Mesendoderm (in vitro differentiated cells): ENCODE measurements around the gene NPAS3.

Experiments used
- DNase-seq: peaks from one replicate; pipeline ENCODE4 v3.0.0; 2013
- H2AK5ac ChIP-seq: 2 replicates; pipeline ENCODE4 v1.6.1; 2013; ENCODE audit warnings: low read length, inconsistent platforms
- H2BK120ac ChIP-seq: 2 replicates; pipeline ENCODE4 v1.6.1; 2013; ENCODE audit warnings: low read depth, mild to moderate bottlenecking, low read length, moderate library complexity, mixed read lengths
- H2BK15ac ChIP-seq: replicated peaks from 2 replicates; pipeline ENCODE4 v1.6.1; 2013; ENCODE audit warnings: low read depth, mild to moderate bottlenecking, moderate library complexity
- H2BK5ac ChIP-seq: 2 replicates; pipeline ENCODE4 v1.6.1; 2013; ENCODE audit warnings: low read length, inconsistent platforms
- H3K18ac ChIP-seq: 2 replicates; pipeline ENCODE4 v1.6.1; 2013; ENCODE audit warnings: mild to moderate bottlenecking, low read length, mixed read lengths
- H3K23ac ChIP-seq: one replicate; pipeline ENCODE4 v1.6.1; 2013; ENCODE audit warnings: low read length
- H3K27ac ChIP-seq: 2 replicates; pipeline ENCODE4 v1.5.1; 2013; ENCODE audit warnings: low read depth, mild to moderate bottlenecking, inconsistent platforms, low read length, moderate library complexity
- H3K27me3 ChIP-seq: 2 replicates; pipeline ENCODE4 v1.6.1; 2013; ENCODE audit warnings: low read length, control low read depth, mild to moderate bottlenecking, inconsistent platforms; ENCODE audit not compliant: insufficient read depth, poor library complexity
- H3K36me3 ChIP-seq: 2 replicates; pipeline ENCODE4 v1.6.1; 2013; ENCODE audit warnings: low read length, inconsistent platforms; ENCODE audit not compliant: control insufficient read depth, insufficient read depth
- H3K4ac ChIP-seq: one replicate; pipeline ENCODE4 v1.6.1; 2013; ENCODE audit warnings: low read depth, mild to moderate bottlenecking, low read length, moderate library complexity
- H3K4me1 ChIP-seq: 2 replicates; pipeline ENCODE4 v1.6.1; 2013; ENCODE audit warnings: low read depth, low read length, inconsistent platforms; ENCODE audit not compliant: control insufficient read depth
- H3K4me2 ChIP-seq: 2 replicates; pipeline ENCODE4 v1.6.1; 2013; ENCODE audit warnings: low read length
- H3K4me3 ChIP-seq: 2 replicates; pipeline ENCODE4 v1.5.1; 2013; ENCODE audit warnings: mild to moderate bottlenecking, low read length
- H3K56ac ChIP-seq: one replicate; pipeline ENCODE4 v1.6.1; 2013; ENCODE audit warnings: low read length
- H3K79me1 ChIP-seq: 2 replicates; pipeline ENCODE4 v1.6.1; 2013; ENCODE audit warnings: low read length, inconsistent platforms
- H3K79me2 ChIP-seq: 2 replicates; pipeline ENCODE4 v1.6.1; 2013; ENCODE audit warnings: mild to moderate bottlenecking, low read length; ENCODE audit not compliant: control insufficient read depth, insufficient read depth
- H3K9ac ChIP-seq: 2 replicates; pipeline ENCODE4 v1.6.1; 2013; ENCODE audit warnings: low read length, inconsistent platforms
- H4K5ac ChIP-seq: one replicate; pipeline ENCODE4 v1.6.1; 2013; ENCODE audit warnings: low read length
- H4K8ac ChIP-seq: one replicate; pipeline ENCODE4 v1.6.1; 2013; ENCODE audit warnings: low read depth, mild to moderate bottlenecking, control low read depth, low read length, moderate library complexity
- WGBS: extraction: QIAGEN DNeasy Blood & Tissue Kit; methylation state at CpG from one replicate; pipeline ENCODE4 v1.1.7; 2013; ENCODE audit warnings: low lambda C conversion rate, missing lambda C conversion rate; ENCODE audit not compliant: insufficient coverage; ENCODE audit errors: extremely low coverage; 5-methylcytosine and 5-hydroxymethylcytosine counted together

Gene NPAS3

GRCh38 chr14:33237115-33237740 lies 298.5 kb downstream of the NPAS3 start:
- no peak overlapping the region for H2BK5ac ChIP-seq
- WGBS = no CpG with 5 or more reads among the region's 4 CpGs
- no peaks in the 10 kb centered on the region for H3K79me2 ChIP-seq

GRCh38 chr14:33239465-33239864 lies 300.8 kb downstream of the NPAS3 start:
- Histone ChIP-seq H3K9ac (no peak overlapping the region), H3K27me3 (no peaks in the 10 kb centered on the region), H3K4me2 (no peak overlapping the region), H3K27ac (no peak overlapping the region), H2AK5ac (no peak overlapping the region), H4K8ac (no peak overlapping the region), H2BK15ac (no peak overlapping the region), H3K56ac (no peak overlapping the region), H3K4me3 (no peak overlapping the region), H2BK5ac (no peak overlapping the region), H3K23ac (no peak overlapping the region), H3K4ac (no peak overlapping the region), H3K36me3 (no peaks in the 10 kb centered on the region), H4K5ac (no peak overlapping the region), H3K79me2 (no peaks in the 10 kb centered on the region), H3K18ac (no peak overlapping the region), H3K4me1 (no peaks in the 10 kb centered on the region), H3K79me1 (no peaks in the 10 kb centered on the region), H2BK120ac (no peak overlapping the region)
- no CpG with 5 or more reads among the region's 1 CpG for WGBS
- no peak for DNase-seq

More at GRCh38 chr14:33237115-33237740, 298.5 kb downstream of the NPAS3 start:
- Histone ChIP-seq H3K4ac (no peak overlapping the region), H2BK120ac (no peak overlapping the region), H2BK15ac (no peak overlapping the region), H3K27ac (no peak overlapping the region), H3K36me3 (no peaks in the 10 kb centered on the region), H3K27me3 (no peaks in the 10 kb centered on the region), H3K79me1 (no peaks in the 10 kb centered on the region), H4K5ac (no peak overlapping the region), H3K23ac (no peak overlapping the region), H2AK5ac (no peak overlapping the region), H3K56ac (no peak overlapping the region), H3K9ac (no peak overlapping the region), H3K4me1 (no peaks in the 10 kb centered on the region), H3K18ac (no peak overlapping the region), H4K8ac (no peak overlapping the region), H3K4me3 (no peak overlapping the region), H3K4me2 (no peak overlapping the region)
- DNase-seq = peak; percentile 36

GRCh38 chr14:33240466-33240865 lies 301.8 kb downstream of the NPAS3 start:
- no peak overlapping the region for H3K4ac ChIP-seq
- no peak overlapping the region for H3K4me2 ChIP-seq
- no peak overlapping the region for H3K18ac ChIP-seq
- no peak overlapping the region for H2AK5ac ChIP-seq
- no peak overlapping the region for H4K5ac ChIP-seq
- H2BK120ac ChIP-seq = no peak overlapping the region
- no peak for DNase-seq
- no peaks in the 10 kb centered on the region for H3K79me2 ChIP-seq
- H3K56ac ChIP-seq = no peak overlapping the region
- H2BK5ac ChIP-seq = no peak overlapping the region
- H2BK15ac ChIP-seq = no peak overlapping the region
- no peaks in the 10 kb centered on the region for H3K4me1 ChIP-seq
- H3K4me3 ChIP-seq = no peak overlapping the region
- WGBS = no CpG with 5 or more reads among the region's 2 CpGs
- H3K9ac ChIP-seq = no peak overlapping the region
- H3K23ac ChIP-seq = no peak overlapping the region
- H4K8ac ChIP-seq = no peak overlapping the region
- H3K79me1 ChIP-seq = no peaks in the 10 kb centered on the region
- H3K36me3 ChIP-seq = no peaks in the 10 kb centered on the region
- H3K27me3 ChIP-seq = no peaks in the 10 kb centered on the region
- H3K27ac ChIP-seq = no peak overlapping the region

- H3K36me3 ChIP-seq = no peaks in the 10 kb centered on the region
- H3K18ac ChIP-seq = no peak overlapping the region
- no peak overlapping the region for H3K27ac ChIP-seq
- H3K79me2 ChIP-seq = no peaks in the 10 kb centered on the region
- H3K56ac ChIP-seq = no peak overlapping the region
- no peak overlapping the region for H4K8ac ChIP-seq
- no peak overlapping the region for H2BK120ac ChIP-seq
- H4K5ac ChIP-seq = no peak overlapping the region
- no peaks in the 10 kb centered on the region for H3K79me1 ChIP-seq
- H3K23ac ChIP-seq = no peak overlapping the region
- no peaks in the 10 kb centered on the region for H3K4me1 ChIP-seq
- WGBS = no CpG with 5 or more reads among the region's 3 CpGs
- H3K4ac ChIP-seq = no peak overlapping the region
- no peak for DNase-seq
- no peaks in the 10 kb centered on the region for H3K27me3 ChIP-seq
- no peak overlapping the region for H2BK5ac ChIP-seq
- H3K9ac ChIP-seq = no peak overlapping the region
- H3K4me3 ChIP-seq = no peak overlapping the region
- H3K4me2 ChIP-seq = no peak overlapping the region
- H2BK15ac ChIP-seq = no peak overlapping the region
- H2AK5ac ChIP-seq = no peak overlapping the region
Measured at GRCh38 chr14:33241331-33241730, 302.7 kb downstream of the NPAS3 start.

GRCh38 chr14:33249233-33249820 lies 310.6 kb downstream of the NPAS3 start:
- H3K18ac ChIP-seq = no peak overlapping the region
- H4K8ac ChIP-seq = no peak overlapping the region
- no peak overlapping the region for H3K4ac ChIP-seq
- no peak overlapping the region for H2BK5ac ChIP-seq
- no peaks in the 10 kb centered on the region for H3K4me1 ChIP-seq
- H3K27ac ChIP-seq = no peak overlapping the region
- no peaks in the 10 kb centered on the region for H3K79me2 ChIP-seq
- no peak overlapping the region for H4K5ac ChIP-seq
- H2BK120ac ChIP-seq = no peak overlapping the region
- H3K56ac ChIP-seq = no peak overlapping the region
- no peak for DNase-seq
- H3K79me1 ChIP-seq = no peaks in the 10 kb centered on the region
- H3K27me3 ChIP-seq = no peaks in the 10 kb centered on the region
- H3K36me3 ChIP-seq = no peaks in the 10 kb centered on the region
- H3K23ac ChIP-seq = no peak overlapping the region
- no CpG with 5 or more reads among the region's 6 CpGs for WGBS
- no peak overlapping the region for H3K4me3 ChIP-seq
- H2AK5ac ChIP-seq = no peak overlapping the region
- no peak overlapping the region for H2BK15ac ChIP-seq
- no peak overlapping the region for H3K4me2 ChIP-seq
- H3K9ac ChIP-seq = no peak overlapping the region

- WGBS = no CpG with 5 or more reads among the region's 2 CpGs
- H3K27ac ChIP-seq = no peak overlapping the region
Measured at GRCh38 chr14:33250963-33251362, 312.3 kb downstream of the NPAS3 start.

More at GRCh38 chr14:33250963-33251362, 312.3 kb downstream of the NPAS3 start:
- Histone ChIP-seq H2AK5ac (no peak overlapping the region), H4K8ac (no peak overlapping the region), H2BK120ac (no peak overlapping the region), H3K36me3 (no peaks in the 10 kb centered on the region), H3K4me1 (no peaks in the 10 kb centered on the region), H3K56ac (no peak overlapping the region), H3K23ac (no peak overlapping the region), H3K79me2 (no peaks in the 10 kb centered on the region), H3K4ac (no peak overlapping the region), H3K4me2 (no peak overlapping the region), H2BK15ac (no peak overlapping the region), H3K9ac (no peak overlapping the region), H2BK5ac (no peak overlapping the region), H3K18ac (no peak overlapping the region), H3K4me3 (no peak overlapping the region), H4K5ac (no peak overlapping the region), H3K27me3 (no peaks in the 10 kb centered on the region), H3K79me1 (no peaks in the 10 kb centered on the region)
- no peak for DNase-seq
